AG04450 (cell line): ENCODE measurements around the gene PXDN. TPM values are rescaled to one million over a fixed set of nuclear protein-coding genes. Genes with fewer than 3 reads are reported as not detected.

Experiments
- CTCF ChIA-PET: fragments of 300-600, 350-600 bp; formaldehyde crosslinking; extraction: SDS; loops from one replicate; lab custom pipeline; 2022; ENCODE audit warnings: antibody characterized with exemption, inconsistent platforms; lab: Charles Lee
- POLR2A ChIA-PET: fragments of 350-600 bp; formaldehyde crosslinking; extraction: SDS; loops from one replicate; lab custom pipeline; 2021; ENCODE audit warnings: antibody characterized with exemption, inconsistent platforms; lab: Yijun Ruan, JAX
- DNase-seq: peaks from one replicate; pipeline ENCODE4 v3.0.0-alpha.2; 2011; ENCODE audit warnings: low read depth, low spot score
- H3K27ac ChIP-seq: one replicate; pipeline ENCODE4 v1.5.1; 2012; ENCODE audit warnings: low read depth, low read length, control low read depth
- H3K27me3 ChIP-seq: one replicate; pipeline ENCODE4 v1.6.0; 2012; ENCODE audit warnings: low read length; ENCODE audit not compliant: control insufficient read depth, insufficient read depth
- H3K4me3 ChIP-seq: 2 replicates; pipeline ENCODE4 v1.5.1; 2011; ENCODE audit warnings: mild to moderate bottlenecking, low read depth, low read length, control low read depth
- H3K9me3 ChIP-seq: 2 replicates; pipeline ENCODE4 v1.5.1; 2012; ENCODE audit warnings: low read length; ENCODE audit not compliant: control insufficient read depth, insufficient read depth
- CTCF ChIP-seq: IDR thresholded peaks from 2 replicates; pipeline ENCODE4 v1.5.1; 2011; ENCODE audit warnings: low read depth, low read length, control low read depth, inconsistent platforms
- polyA plus RNA-seq: library from polyadenylated mRNA; depleted of rRNA; stranded (reverse); fragments of >200 nt; gene quantifications from 2 replicates; pipeline ENCODE4 v1.2.3, GENCODE V29; 2011

PXDN gene
- polyA plus RNA-seq, 1 experiment: 271 TPM

DNA sequence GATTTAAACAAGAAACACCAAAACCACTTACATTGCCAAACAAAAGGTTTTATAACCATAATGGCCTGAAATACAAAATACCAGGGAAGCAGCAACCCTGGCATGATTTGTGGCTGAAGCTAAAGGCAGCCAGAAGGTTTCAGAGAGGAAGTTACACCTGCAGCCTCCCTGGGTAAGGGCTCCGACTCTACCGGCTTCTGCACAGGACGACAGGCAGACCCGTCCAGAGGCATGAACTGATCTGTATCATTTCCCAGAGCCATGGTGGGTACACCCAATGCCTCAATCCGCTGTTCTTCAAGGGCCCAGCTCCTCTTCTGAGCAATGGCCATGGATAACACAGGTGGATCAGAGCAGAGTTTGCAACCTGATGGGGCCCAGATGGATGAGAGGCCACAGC lies 71.6 kb downstream of the PXDN start:
- DNase-seq: no peak
- POLR2A ChIA-PET: no interaction called here
- Histone ChIP-seq H3K27me3 (no peaks in the 10 kb centered on the region), H3K9me3 (no peaks in the 10 kb centered on the region; the same call in 1 of the 2 replicates), H3K4me3 (no peak overlapping the region), H3K27ac (no peak overlapping the region)
- TF ChIP-seq CTCF: no peak
- CTCF ChIA-PET: interaction anchor here (0.6 to 4.3 kb wide), 3 partner anchors 78 to 959 kb away, joined by 3 to 30 read pairs (median 7); no protein-coding TSS in a partner anchor

DNA sequence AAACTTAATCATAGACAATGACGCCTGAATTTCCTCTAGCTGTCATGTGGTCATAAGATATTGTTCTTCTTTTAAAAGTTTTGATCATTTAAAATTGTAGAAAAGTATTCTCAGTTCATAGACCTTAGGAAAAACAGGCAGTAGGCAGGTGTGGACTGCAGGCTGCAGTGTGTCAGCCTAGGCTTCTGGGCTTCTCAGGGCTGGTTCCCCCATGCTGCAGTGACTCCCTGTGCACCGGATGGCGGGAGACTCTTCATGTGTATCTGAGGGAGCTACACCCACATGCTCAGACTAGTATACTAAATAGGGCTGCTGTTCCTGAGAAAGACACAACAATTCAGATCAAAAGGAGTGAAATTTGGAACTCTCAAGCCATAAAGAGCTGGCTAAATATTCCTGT lies 72.4 kb downstream of the PXDN start:
- Histone ChIP-seq H3K9me3 (no peaks in the 10 kb centered on the region; the same call in 1 of the 2 replicates), H3K27me3 (no peaks in the 10 kb centered on the region), H3K27ac (no peak overlapping the region), H3K4me3 (no peak overlapping the region)
- ChIA-PET CTCF (interaction anchor here (2.3 to 4.3 kb wide), 2 partner anchors 78 to 146 kb away, joined by 11 to 30 read pairs; no protein-coding TSS in a partner anchor), POLR2A (no interaction called here)
- TF ChIP-seq CTCF: no peak
- DNase-seq: no peak

DNA sequence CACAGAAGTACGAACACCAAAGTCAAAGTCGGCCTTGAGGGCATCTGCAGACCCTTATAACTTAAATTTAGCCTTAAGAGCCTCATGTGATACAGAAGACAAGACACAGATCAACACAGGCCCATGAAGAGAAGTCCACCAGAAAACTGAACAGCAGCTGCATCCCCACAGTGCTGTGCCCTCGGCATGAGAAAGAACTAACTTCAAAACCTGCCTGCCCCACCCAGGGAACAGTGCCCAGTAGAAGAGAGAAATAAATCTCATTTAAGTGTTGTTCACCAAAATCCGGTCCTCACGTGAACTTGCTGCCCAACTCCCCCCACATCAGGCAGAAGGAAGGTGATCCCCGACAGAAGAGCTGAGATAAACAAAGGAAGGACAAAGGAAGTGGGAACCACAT lies 73.7 kb downstream of the PXDN start:
- no peak overlapping the region for H3K27ac ChIP-seq
- ChIA-PET CTCF (interaction anchor here (0.7 to 4.3 kb wide), 4 partner anchors 80 to 147 kb away, joined by 3 to 30 read pairs (median 7); no protein-coding TSS in a partner anchor), POLR2A (interaction anchor here (0.6 kb wide), 1 partner anchor 8 kb away, joined by 4 read pairs; no protein-coding TSS in a partner anchor)

GRCh38 chr2:1665761-1666505 lies 78.4 kb downstream of the PXDN start:
- H3K27me3 ChIP-seq: no peaks in the 10 kb centered on the region
- H3K4me3 ChIP-seq: no peak overlapping the region
- no peak overlapping the region for H3K27ac ChIP-seq
- ChIA-PET POLR2A (no interaction called here), CTCF (interaction anchor here (1.3 kb wide), 1 partner anchor 9 kb away, joined by 3 read pairs; no protein-coding TSS in a partner anchor)
- no peaks in the 10 kb centered on the region; the same call in 1 of the 2 replicates for H3K9me3 ChIP-seq
- DNase-seq: no peak
- TF ChIP-seq CTCF: no peak

More for the DNA sequence above, 73.7 kb downstream of the PXDN start:
- TF ChIP-seq CTCF: no peak
- Histone ChIP-seq H3K27me3 (no peaks in the 10 kb centered on the region), H3K4me3 (no peak overlapping the region), H3K9me3 (no peaks in the 10 kb centered on the region; the same call in 1 of the 2 replicates)
- no peak for DNase-seq

GRCh38 chr2:1664698-1665097 lies 79.6 kb downstream of the PXDN start:
- Histone ChIP-seq H3K27me3 (no peaks in the 10 kb centered on the region), H3K9me3 (no peaks in the 10 kb centered on the region; the same call in 1 of the 2 replicates), H3K27ac (no peak overlapping the region), H3K4me3 (no peak overlapping the region)
- POLR2A ChIA-PET: no interaction called here
- TF ChIP-seq CTCF: no peak
- DNase-seq: no peak
- CTCF ChIA-PET: interaction anchor here (1.1 to 1.3 kb wide), 2 partner anchors 11 kb away, joined by 3 read pairs; no protein-coding TSS in a partner anchor
